ENCODE measurements around the gene PSRC1. TPM values are rescaled to one million over a fixed set of nuclear protein-coding genes. Genes with fewer than 3 reads are reported as not detected.
A peak's percentile ranks its signal among the peaks of the same experiment; 100 is the strongest.

Gene PSRC1
- total RNA-seq, 6 donors from 2014 or later = 1.5 to 16.8 (median 4.9) TPM

DNA sequence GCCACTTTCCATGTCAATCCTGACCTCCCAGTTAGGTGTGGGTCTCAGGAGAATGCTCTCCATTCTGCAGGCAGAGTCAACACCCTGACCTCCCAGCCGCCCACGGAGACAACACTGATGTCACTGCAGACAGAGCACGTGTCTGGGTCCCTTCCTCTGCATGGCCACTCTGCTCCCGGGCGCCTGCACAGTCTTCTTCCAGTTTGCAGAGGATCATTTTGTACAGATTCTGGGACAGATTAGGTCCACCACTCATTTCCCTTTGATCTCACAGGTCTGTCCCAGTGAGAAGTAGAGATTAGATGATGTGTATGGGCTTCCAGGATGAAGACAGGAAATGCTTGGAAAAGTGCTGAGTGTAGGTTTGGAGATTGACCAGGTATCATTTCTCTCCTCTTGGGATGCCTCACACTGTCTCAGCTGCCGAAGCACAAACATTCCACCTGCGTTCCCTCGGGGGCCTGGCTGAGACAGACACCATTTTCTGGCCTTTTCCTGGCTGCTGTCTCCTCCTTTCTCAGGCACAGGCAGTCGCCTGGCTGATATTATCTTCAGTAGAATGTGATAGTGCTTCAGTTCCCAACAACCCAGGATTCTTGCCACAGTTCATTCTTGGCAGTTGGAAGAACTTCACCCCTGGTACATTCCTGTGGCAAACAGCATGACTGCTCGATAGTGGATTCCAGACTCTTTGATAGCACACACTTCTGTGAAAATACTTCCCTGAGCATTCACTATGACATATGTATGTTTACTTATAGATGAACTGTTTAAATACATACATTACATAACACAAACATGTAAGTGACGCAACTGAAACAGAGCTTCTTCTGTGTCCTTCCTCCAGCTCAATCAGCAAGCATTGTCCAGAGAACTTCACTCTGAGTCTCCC, 16.0 kb upstream of the PSRC1 start:
- 43 to 47% methylated on average over 9 to 11 of the region's 11 CpGs for WGBS, 2 donors
- Histone ChIP-seq H3K36me3 (no peaks in the 10 kb centered on the region), H3K4me1 (peaks cover 16 to 31% (median 25%) of the 10 kb centered on the region in 4 donors), H3K9me3 (no peaks in the 10 kb centered on the region), H3K27ac (peak overlapping the region; percentile 64 to 86 (median 76)), H3K27me3 (no peaks in the 10 kb centered on the region), H3K4me3 (no peak overlapping the region)
- ATAC-seq (ENCODE audit: low FRiP score in 2 of 2) = peak in 1 of 2 donors; percentile 65
- peak in 1 of 2 donors; percentile 32 for DNase-seq
- TF ChIP-seq POLR2A (IDR thresholded peaks at IDR 0.05) (no peak), POLR2AphosphoS5 (IDR thresholded peaks at IDR 0.05) (peak; percentile 24 to 50), EP300 (IDR thresholded peaks at IDR 0.05) (peak in 2 of 4 donors; percentile 16 to 34)

DNA sequence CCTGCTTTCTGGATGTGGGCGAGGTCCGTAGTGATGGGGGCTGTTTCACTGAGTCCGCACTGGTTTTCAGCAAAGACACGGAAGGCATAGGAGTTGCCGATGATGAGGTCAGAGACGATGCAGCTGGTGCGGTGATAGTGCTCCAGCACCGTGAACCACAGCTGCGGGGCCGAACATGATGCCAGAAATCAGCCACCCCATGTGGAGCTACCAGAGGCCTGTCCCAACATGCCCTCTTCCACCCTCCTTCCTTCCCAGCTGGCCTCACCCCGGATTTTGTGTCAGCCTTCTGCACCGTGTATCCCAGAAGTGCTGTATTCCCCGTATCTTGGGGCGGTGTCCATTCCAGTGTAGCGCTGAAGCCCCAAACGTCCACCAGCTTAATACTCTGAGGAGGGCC, 13.8 kb upstream of the PSRC1 start:
- Histone ChIP-seq H3K4me3 (no peak overlapping the region), H3K27ac (no peak overlapping the region), H3K9me3 (no peaks in the 10 kb centered on the region), H3K4me1 (peaks cover 16 to 28% (median 25%) of the 10 kb centered on the region in 4 donors), H3K27me3 (no peaks in the 10 kb centered on the region), H3K36me3 (no peaks in the 10 kb centered on the region)
- no peak for ATAC-seq (ENCODE audit: low FRiP score in 2 of 2)
- no peak for DNase-seq
- no peak for TF ChIP-seq EP300 (IDR thresholded peaks at IDR 0.05)
- TF ChIP-seq POLR2AphosphoS5 (IDR thresholded peaks at IDR 0.05) = no peak
- WGBS, 2 donors = 89 to 95% methylated on average over 16 of the region's 16 CpGs

DNA sequence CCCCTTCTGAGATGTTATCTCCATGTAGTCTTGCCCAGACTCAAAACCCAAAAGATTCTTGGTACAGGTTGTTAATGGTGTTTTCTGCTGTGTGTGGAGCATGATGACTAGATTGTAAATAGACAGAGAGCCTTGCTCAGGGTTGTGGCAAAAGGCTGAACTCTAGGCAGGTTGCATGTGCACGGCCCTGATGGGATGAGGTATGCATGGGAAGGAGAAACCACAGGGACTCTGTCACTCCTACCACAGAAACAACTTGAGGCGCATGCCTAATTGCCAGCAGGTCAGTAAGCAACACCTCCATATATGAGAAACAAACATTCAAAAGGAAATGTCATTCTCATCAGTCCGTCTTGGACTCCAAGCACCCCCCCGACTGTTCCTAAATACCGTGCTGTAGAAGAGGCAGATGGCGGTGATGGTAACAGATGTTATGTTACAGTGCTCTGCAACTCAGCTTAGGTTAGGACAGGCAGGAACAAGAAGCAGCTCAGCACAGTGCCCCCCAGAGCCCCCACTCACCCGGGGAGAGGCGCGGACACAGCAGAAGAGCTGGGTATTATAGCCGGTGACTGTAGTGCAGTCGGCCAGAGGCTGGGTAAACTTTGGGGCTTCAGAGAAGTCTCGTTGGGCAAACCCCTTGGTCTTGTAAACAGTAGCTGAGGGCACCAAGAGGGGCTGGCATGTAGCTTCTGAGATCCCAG, 12.9 kb upstream of the PSRC1 start:
- H3K4me3 ChIP-seq = no peak overlapping the region
- ATAC-seq (ENCODE audit: low FRiP score in 2 of 2) (no peak), DNase-seq (no peak)
- no peak for TF ChIP-seq POLR2AphosphoS5 (IDR thresholded peaks at IDR 0.05)
- no peak for TF ChIP-seq EP300 (IDR thresholded peaks at IDR 0.05)
- TF ChIP-seq, protein P1, sequence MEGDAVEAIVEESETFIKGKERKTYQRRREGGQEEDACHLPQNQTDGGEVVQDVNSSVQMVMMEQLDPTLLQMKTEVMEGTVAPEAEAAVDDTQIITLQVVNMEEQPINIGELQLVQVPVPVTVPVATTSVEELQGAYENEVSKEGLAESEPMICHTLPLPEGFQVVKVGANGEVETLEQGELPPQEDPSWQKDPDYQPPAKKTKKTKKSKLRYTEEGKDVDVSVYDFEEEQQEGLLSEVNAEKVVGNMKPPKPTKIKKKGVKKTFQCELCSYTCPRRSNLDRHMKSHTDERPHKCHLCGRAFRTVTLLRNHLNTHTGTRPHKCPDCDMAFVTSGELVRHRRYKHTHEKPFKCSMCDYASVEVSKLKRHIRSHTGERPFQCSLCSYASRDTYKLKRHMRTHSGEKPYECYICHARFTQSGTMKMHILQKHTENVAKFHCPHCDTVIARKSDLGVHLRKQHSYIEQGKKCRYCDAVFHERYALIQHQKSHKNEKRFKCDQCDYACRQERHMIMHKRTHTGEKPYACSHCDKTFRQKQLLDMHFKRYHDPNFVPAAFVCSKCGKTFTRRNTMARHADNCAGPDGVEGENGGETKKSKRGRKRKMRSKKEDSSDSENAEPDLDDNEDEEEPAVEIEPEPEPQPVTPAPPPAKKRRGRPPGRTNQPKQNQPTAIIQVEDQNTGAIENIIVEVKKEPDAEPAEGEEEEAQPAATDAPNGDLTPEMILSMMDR (IDR thresholded peaks at IDR 0.05) = no peak
- TF ChIP-seq POLR2A (IDR thresholded peaks at IDR 0.05) = no peak
- H3K27ac ChIP-seq = no peak overlapping the region
- no peaks in the 10 kb centered on the region for H3K27me3 ChIP-seq
- 82 to 84% methylated on average over 12 of the region's 12 CpGs for WGBS, 2 donors
- H3K36me3 ChIP-seq = no peaks in the 10 kb centered on the region
- H3K9me3 ChIP-seq = no peaks in the 10 kb centered on the region
- peaks cover 21 to 29% (median 25%) of the 10 kb centered on the region in 4 donors for H3K4me1 ChIP-seq

DNA sequence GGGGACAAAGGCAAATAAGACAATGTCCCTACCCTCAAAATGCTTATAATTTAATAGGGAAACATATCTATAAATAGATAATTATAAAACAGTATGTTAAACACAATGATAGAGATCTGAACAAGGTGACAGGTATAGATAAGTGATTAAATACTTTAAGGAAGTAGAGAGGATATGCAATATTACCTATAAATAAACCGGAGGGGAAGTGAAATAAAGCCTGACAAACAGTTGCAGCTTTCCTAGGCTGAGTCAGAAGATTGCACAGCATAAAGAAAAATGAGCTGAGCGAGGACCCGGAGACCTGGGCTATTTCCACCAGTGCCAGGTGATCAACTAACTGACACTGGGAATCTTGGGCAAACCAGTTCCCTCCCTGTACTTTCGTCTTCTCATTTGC, 11.5 kb upstream of the PSRC1 start:
- TF ChIP-seq EP300 (IDR thresholded peaks at IDR 0.05) (no peak), POLR2A (IDR thresholded peaks at IDR 0.05) (no peak), POLR2AphosphoS5 (IDR thresholded peaks at IDR 0.05) (no peak)
- TF ChIP-seq, protein P1 (IDR thresholded peaks at IDR 0.05) = no peak
- Histone ChIP-seq H3K36me3 (no peaks in the 10 kb centered on the region), H3K27me3 (no peaks in the 10 kb centered on the region), H3K4me1 (peaks cover 14 to 24% (median 19%) of the 10 kb centered on the region in 4 donors), H3K27ac (no peak overlapping the region), H3K9me3 (no peaks in the 10 kb centered on the region), H3K4me3 (no peak overlapping the region)
- WGBS, 2 donors = 41 to 50% methylated on average over 4 of the region's 4 CpGs
- DNase-seq (no peak), ATAC-seq (ENCODE audit: low FRiP score in 2 of 2) (no peak)

DNA sequence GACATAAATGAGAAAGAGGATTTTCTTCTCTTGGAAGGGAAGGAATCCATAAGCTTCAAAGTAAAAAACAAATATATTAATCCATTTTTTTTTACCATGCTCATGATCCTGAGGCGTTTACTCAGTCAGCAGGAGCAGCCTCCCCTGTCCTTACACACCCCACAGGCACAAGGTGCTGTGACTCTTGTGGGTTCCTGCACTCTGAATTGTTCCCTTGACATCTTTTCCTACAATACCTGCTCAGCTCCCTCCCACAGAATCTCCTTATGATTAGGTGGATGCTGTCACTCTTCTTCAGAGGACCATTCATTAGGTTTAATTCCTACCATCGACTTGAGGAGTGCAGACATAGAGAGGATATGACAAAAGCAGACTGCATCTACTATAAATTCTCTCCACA, 10.1 kb upstream of the PSRC1 start:
- WGBS, 2 donors = 79 to 80% methylated on average over 2 of the region's 2 CpGs
- no peak for DNase-seq
- H3K27ac ChIP-seq = no peak overlapping the region
- H3K4me3 ChIP-seq = no peak overlapping the region
- peaks cover 0 to 10% (median 5%) of the 10 kb centered on the region in 4 donors for H3K4me1 ChIP-seq
- no peak for ATAC-seq (ENCODE audit: low FRiP score in 2 of 2)
- H3K36me3 ChIP-seq = no peaks in the 10 kb centered on the region
- TF ChIP-seq EP300 (IDR thresholded peaks at IDR 0.05) = no peak
- no peak for TF ChIP-seq POLR2A (IDR thresholded peaks at IDR 0.05)
- TF ChIP-seq, protein P1 (IDR thresholded peaks at IDR 0.05) = no peak
- TF ChIP-seq POLR2AphosphoS5 (IDR thresholded peaks at IDR 0.05) = no peak
- H3K9me3 ChIP-seq = no peaks in the 10 kb centered on the region
- no peaks in the 10 kb centered on the region for H3K27me3 ChIP-seq
